HepG2 (cell line): Measurements from ENCODE around the gene ADORA3. TPM values are rescaled to one million over a fixed set of nuclear protein-coding genes. Genes with fewer than 3 reads are reported as not detected.
A peak's percentile ranks its signal among the peaks of the same experiment; 100 is the strongest.

ENCODE experiments used
- ATAC-seq: fragments of 200-7000 bp; cut with Tn5 transposase; 3 replicates; pipeline ENCODE4 v1.9.1; 2020; ENCODE audit warnings: mild to moderate bottlenecking, moderate library complexity
- BruUV-seq: library from RNA; stranded (reverse); fragments of 400-500 nt; replicated peaks from 2 replicates; lab custom pipeline; 2021; lab: Mats Ljungman, UMichigan
- CTCF ChIA-PET: fragments of 300-600 bp; formaldehyde crosslinking; extraction: SDS; loops from one replicate; lab custom pipeline; 2021; ENCODE audit warnings: low total read pairs, inconsistent platforms, low intra/inter-chr PET ratio; lab: Yijun Ruan, JAX
- POLR2A ChIA-PET: fragments of 350-600 bp; sonication (Branson Sonifier 250); formaldehyde crosslinking; loops from one replicate; lab custom pipeline; 2020; ENCODE audit warnings: antibody characterized with exemption, inconsistent platforms; lab: Yijun Ruan, JAX
- DNase-seq: peaks from one replicate; pipeline ENCODE4 v3.0.0-alpha.2; 2015; ENCODE audit warnings: low spot score
- FAIRE-seq: peaks from 3 replicates; lab custom pipeline; 2011; peaks lifted over from hg19 to GRCh38; lab: Jason Lieb, UNC
- H2AFZ ChIP-seq: one replicate; pipeline ENCODE4 v1.6.1; 2011; ENCODE audit warnings: low read length, inconsistent platforms
- H3K27ac ChIP-seq: fragments of 300-600 bp; 3 replicates; pipeline ENCODE4 v1.8.0; 2011; ENCODE audit warnings: mixed run types, mild to moderate bottlenecking, mixed read lengths, low read length, inconsistent platforms; ENCODE audit not compliant: insufficient read depth; ENCODE audit errors: extremely low read length
- H3K27me3 ChIP-seq, 2 experiments: fragments of 200-600 bp in 1 of 2; 2 replicates in 1 of 2; 3 replicates in 1 of 2; pipeline versions ENCODE4 v1.6.0 to v1.8.0; 2011; ENCODE audit warnings: low read length in 2 of 2, mild to moderate bottlenecking in 2 of 2, moderate library complexity in 2 of 2, inconsistent platforms in 1 of 2; ENCODE audit not compliant: insufficient read depth in 2 of 2, control insufficient read depth in 1 of 2
- H3K36me3 ChIP-seq, 2 experiments: fragments of 200-600 bp in 1 of 2; replicated peaks in 1 of 2; 2 replicates in 1 of 2; 3 replicates in 1 of 2; pipeline versions ENCODE4 v1.5.1 to v1.8.0; 2011; ENCODE audit warnings: low read length in 2 of 2, inconsistent platforms in 1 of 2; ENCODE audit not compliant: insufficient read depth in 2 of 2, control insufficient read depth in 1 of 2
- H3K4me1 ChIP-seq: 2 replicates; pipeline ENCODE4 v1.5.1; 2012; ENCODE audit warnings: low read length, inconsistent platforms; ENCODE audit not compliant: insufficient read depth
- H3K4me2 ChIP-seq: 2 replicates; pipeline ENCODE4 v1.6.0; 2011; ENCODE audit warnings: low read depth, low read length, inconsistent platforms
- H3K4me3 ChIP-seq, 3 experiments: fragments of 200-600 bp in 1 of 3; sonication (generic), shearing (Covaris generic) in 1 of 3; replicated peaks in 1 of 3; 2 replicates each; pipeline ENCODE4 v1.5.1; 2011 to 2016; ENCODE audit warnings: low read length in 3 of 3, inconsistent platforms in 2 of 3, low read depth in 2 of 3, mild to moderate bottlenecking in 2 of 3, control low read depth in 1 of 3, mixed read lengths in 1 of 3; ENCODE audit not compliant: insufficient read depth in 1 of 3
- H3K79me2 ChIP-seq: one replicate; pipeline ENCODE4 v1.6.1; 2011; ENCODE audit warnings: low read length, inconsistent platforms; ENCODE audit not compliant: insufficient read depth
- H3K9ac ChIP-seq: 2 replicates; pipeline ENCODE4 v1.6.0; 2011; ENCODE audit warnings: mild to moderate bottlenecking, low read depth, low read length, inconsistent platforms; ENCODE audit not compliant: insufficient read depth
- H3K9me3 ChIP-seq: 2 replicates; pipeline ENCODE4 v1.5.1; 2012; ENCODE audit warnings: mild to moderate bottlenecking, low read length
- H4K20me1 ChIP-seq: 2 replicates; pipeline ENCODE4 v1.6.0; 2011; ENCODE audit warnings: inconsistent platforms, mild to moderate bottlenecking, low read length, moderate library complexity; ENCODE audit not compliant: insufficient read depth
- ASH2L ChIP-seq: fragments of 300-600, 200-600 bp; sonication (generic); IDR thresholded peaks from 2 replicates; pipeline ENCODE4 v1.7.0; 2017; ENCODE audit warnings: low read depth, mild to moderate bottlenecking, moderate library complexity, mixed read lengths, low read length; ENCODE audit not compliant: insufficient read length
- CAMTA2 ChIP-seq: sonication (generic); formaldehyde crosslinking; IDR thresholded peaks from 2 replicates; pipeline ENCODE4 v1.4.0; 2020; ENCODE audit warnings: mild to moderate bottlenecking, missing genetic modification reagents, borderline replicate concordance
- FOXP1 ChIP-seq, 2 experiments: fragments of 450-650 bp in 1 of 2; IDR thresholded peaks; 2 replicates each; pipeline ENCODE4 v1.6.1; 2017 to 2018; ENCODE audit warnings: antibody characterized with exemption in 1 of 2
- HCFC1 ChIP-seq: fragments of 150-350 bp; IDR thresholded peaks from 2 replicates; pipeline ENCODE4 v1.6.1; 2014; ENCODE audit warnings: low read depth, low read length
- ISL2 ChIP-seq: sonication (generic); formaldehyde crosslinking; IDR thresholded peaks from 2 replicates; pipeline ENCODE4 v1.5.0; 2020; ENCODE audit warnings: missing genetic modification reagents
- MEIS1 ChIP-seq: sonication (generic); formaldehyde crosslinking; IDR thresholded peaks from 2 replicates; pipeline ENCODE4 v1.9.0; 2021; ENCODE audit warnings: mild to moderate bottlenecking, missing genetic modification reagents, moderate library complexity, borderline replicate concordance
- NONO ChIP-seq, 2 experiments: fragments of 450-650 bp in 1 of 2; sonication (generic) in 1 of 2; formaldehyde crosslinking in 1 of 2; IDR thresholded peaks in 1 of 2; conservative IDR thresholded peaks in 1 of 2; 2 replicates each; pipeline versions ENCODE4 v1.6.1 to v1.8.0; 2017 to 2022; ENCODE audit warnings: mild to moderate bottlenecking in 1 of 2, missing genetic modification reagents in 1 of 2, moderate library complexity in 1 of 2
- PBX3 ChIP-seq: sonication (generic); formaldehyde crosslinking; IDR thresholded peaks from 2 replicates; pipeline ENCODE4 v1.8.1; 2023; ENCODE audit warnings: missing genetic modification reagents, inconsistent platforms, borderline replicate concordance
- PITX1 ChIP-seq: sonication (generic); formaldehyde crosslinking; IDR thresholded peaks from 2 replicates; pipeline ENCODE4 v1.5.1; 2020; ENCODE audit warnings: mild to moderate bottlenecking, missing genetic modification reagents
- RFX5 ChIP-seq: IDR thresholded peaks from 2 replicates; pipeline ENCODE4 v1.6.1; 2011; ENCODE audit warnings: low read depth, low read length, improper control_type of control experiment
- RFXANK ChIP-seq: IDR thresholded peaks from 2 replicates; pipeline ENCODE4 v1.6.1; 2016
- SIN3A ChIP-seq: IDR thresholded peaks from 2 replicates; pipeline ENCODE4 v1.6.1; 2011; ENCODE audit warnings: low read depth, mild to moderate bottlenecking, control low read depth, low read length, borderline replicate concordance
- SP1 ChIP-seq, 2 experiments: fragments of 450-650 bp in 1 of 2; sonication (generic) in 1 of 2; formaldehyde crosslinking in 1 of 2; IDR thresholded peaks; 2 replicates each; pipeline versions ENCODE4 v1.4.0 to v1.6.1; 2016 to 2020; ENCODE audit warnings: missing genetic modification reagents in 1 of 2
- SRF ChIP-seq: IDR thresholded peaks from 2 replicates; pipeline ENCODE4 v1.6.1; 2011; ENCODE audit warnings: mild to moderate bottlenecking, low read depth, low read length, moderate library complexity
- ZBTB37 ChIP-seq: sonication (generic); formaldehyde crosslinking; IDR thresholded peaks from 2 replicates; pipeline ENCODE4 v1.4.0; 2020; ENCODE audit warnings: mild to moderate bottlenecking, missing genetic modification reagents
- ZNF138 ChIP-seq: sonication (generic); formaldehyde crosslinking; IDR thresholded peaks from 2 replicates; pipeline ENCODE4 v1.5.0; 2020; ENCODE audit warnings: mild to moderate bottlenecking, low read depth, missing genetic modification reagents
- ZNF17 ChIP-seq: sonication (generic); formaldehyde crosslinking; IDR thresholded peaks from 2 replicates; pipeline ENCODE4 v1.5.0; 2020; ENCODE audit warnings: mild to moderate bottlenecking, missing genetic modification reagents
- ZNF629 ChIP-seq: sonication (generic); formaldehyde crosslinking; conservative IDR thresholded peaks from 2 replicates; pipeline ENCODE4 v1.5.0; 2020; ENCODE audit warnings: missing genetic modification reagents
- ZNF775 ChIP-seq: sonication (generic); formaldehyde crosslinking; IDR thresholded peaks from 2 replicates; pipeline ENCODE4 v1.4.0; 2020; ENCODE audit warnings: missing genetic modification reagents, mild to moderate bottlenecking, moderate library complexity, borderline replicate concordance
- WGBS: methylation state at CpG from one replicate; pipeline ENCODE4 v1.1.6; 2017; ENCODE audit warnings: low lambda C conversion rate; 5-methylcytosine and 5-hydroxymethylcytosine counted together
- in situ Hi-C: cut with HindIII; loops from 2 replicates; pipeline ENCODE4 v1.10.0; 2017; ENCODE audit warnings: low pct_unique_long_range_greater_than_20kb; ENCODE audit not compliant: extremely low pct_ligation_motif_present
- intact Hi-C: fragments of 100-400 bp; cut with micrococcal nuclease; formaldehyde crosslinking; loops from one replicate; pipeline ENCODE4 v1.10.0; 2022; ENCODE audit not compliant: unreplicated experiment
- polyA plus RNA-seq, 8 experiments: library from polyadenylated mRNA; depleted of rRNA in 3 of 8; stranded (reverse) in 7 of 8; unstranded in 1 of 8; fragments of >200 nt; fragmentation: Illumina TruSeq in 4 of 8; extraction: Trizol in 4 of 8; gene quantifications; 2 replicates each; pipeline versions ENCODE4 v1.2.1 to v1.2.3, GENCODE V29; 2011 to 2016; ENCODE audit warnings: low read depth in 4 of 8, missing spikeins in 1 of 8, mixed read lengths in 1 of 8; ENCODE audit not compliant: insufficient read depth in 1 of 8
- total RNA-seq, 5 experiments: library from RNA; depleted of rRNA; stranded (reverse); fragments of >200 nt; fragmentation: Illumina TruSeq; extraction: Trizol; gene quantifications; 2 replicates each; pipeline ENCODE4 v1.2.3, GENCODE V29; 2016; ENCODE audit warnings: low read depth in 1 of 5

Gene ADORA3
- total and polyA plus RNA-seq, 2 of the 13 experiments (the other 11 are each of a cell fraction or from before 2014, with no cell fraction given), result not detected

GRCh38 chr1:111452581-111452980 lies 50.9 kb downstream of the ADORA3 start (continued):
- TF ChIP-seq SIN3A (no peak), SRF (no peak), ZNF138 (CRISPR knock-in tag) (no peak), ASH2L (no peak), RFX5 (no peak)

GRCh38 chr1:111450185-111450584 lies 53.2 kb downstream of the ADORA3 start:
- H3K4me2 ChIP-seq, result peak overlapping the region; percentile 85
- H4K20me1 ChIP-seq, result no peaks in the 10 kb centered on the region
- in situ Hi-C loops (no loop called here), intact Hi-C loops (no loop called here)
- FAIRE-seq (no peak), DNase-seq (no peak), ATAC-seq (no peak)
- H3K27me3 ChIP-seq, result no peaks in the 10 kb centered on the region; a peak in 1 of 5 replicates
- peak overlapping the region; percentile 86 for H3K27ac ChIP-seq
- H3K4me1 ChIP-seq, result peaks cover 47% of the 10 kb centered on the region
- H3K9me3 ChIP-seq, result no peaks in the 10 kb centered on the region
- POLR2A ChIA-PET, result interaction anchor here (0.9 kb wide), 1 partner anchor 57 kb away, joined by 3 read pairs; no protein-coding TSS in a partner anchor
- no peak overlapping the region for H2AFZ ChIP-seq
- no TSS peak for BruUV-seq
- CTCF ChIA-PET, result no interaction called here
- 27% methylated on average over 3 of the region's 3 CpGs for WGBS
- peak overlapping the region; percentile 98 for H3K9ac ChIP-seq
- peaks cover 56% of the 10 kb centered on the region for H3K79me2 ChIP-seq
- H3K36me3 ChIP-seq, result peaks cover 2 to 22% of the 10 kb centered on the region in 2 experiments
- H3K4me3 ChIP-seq, result peak overlapping the region; percentile 77 to 96 (median 88)
- TF ChIP-seq ZNF775 (CRISPR knock-in tag) (no peak), ISL2 (no peak), ZNF17 (CRISPR knock-in tag) (no peak), SP1 (IDR thresholded peaks at IDR 0.05) (no peak), SP1 (CRISPR knock-in tag; IDR thresholded peaks at IDR 0.05) (no peak), PBX3 (CRISPR knock-in tag) (no peak), PITX1 (CRISPR knock-in tag) (no peak), RFXANK (CRISPR knock-in tag) (no peak), ZBTB37 (CRISPR knock-in tag) (no peak), ZNF629 (CRISPR knock-in tag) (no peak), FOXP1 (IDR thresholded peaks at IDR 0.05) (no peak), FOXP1 (CRISPR knock-in tag; IDR thresholded peaks at IDR 0.05) (no peak), CAMTA2 (no peak), HCFC1 (no peak), NONO (IDR thresholded peaks at IDR 0.05) (no peak), NONO (CRISPR knock-in tag; conservative IDR thresholded peaks at IDR 0.05) (no peak), MEIS1 (CRISPR knock-in tag) (no peak)
